Left kidney (tissue), 2 donors: ENCODE measurements around the gene TLDC2. TPM values are rescaled to one million over a fixed set of nuclear protein-coding genes. Genes with fewer than 3 reads are reported as not detected.
A peak's percentile ranks its signal among the peaks of the same experiment; 100 is the strongest.
"Not testable (repeated sequence)": the region's sequence is repeated elsewhere in the genome, so short reads cannot be mapped to it uniquely, and the experiment has no call there.

Experiments
- DNase-seq: peaks from one replicate; pipeline ENCODE4 v3.0.0-alpha.2; 2013
- polyA plus RNA-seq: library from polyadenylated mRNA; unstranded; fragments of 120-200 nt; gene quantifications from one replicate; pipeline ENCODE4 v1.2.1, GENCODE V29; 2013; ENCODE audit not compliant: insufficient read length

The TLDC2 gene
- polyA plus RNA-seq, 1 donor, result 4.2 TPM

GRCh38 chr20:36906086-36906485, 30.1 kb downstream of the TLDC2 start:
- DNase-seq, result not testable (repeated sequence)

DNA sequence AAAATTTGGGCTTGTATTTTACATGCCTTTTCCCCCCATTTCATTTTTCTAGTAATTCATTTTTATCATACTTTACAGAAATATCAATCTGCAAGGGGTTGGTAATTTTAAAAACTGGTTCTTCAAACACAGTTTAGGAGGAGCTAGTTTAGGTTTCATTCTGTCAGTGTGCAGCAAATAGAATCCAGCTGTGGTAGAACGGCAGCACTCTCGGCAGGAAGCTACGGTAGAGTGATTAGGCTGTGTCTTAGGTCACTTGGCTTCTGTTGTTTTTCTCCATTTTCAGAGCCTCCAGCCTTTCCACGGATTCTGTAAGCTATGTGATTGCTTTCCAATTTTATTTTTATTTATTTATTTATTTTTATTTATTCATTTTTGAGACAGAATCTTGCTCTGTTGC, 32.7 kb downstream of the TLDC2 start:
- peak; percentile 41 for DNase-seq

DNA sequence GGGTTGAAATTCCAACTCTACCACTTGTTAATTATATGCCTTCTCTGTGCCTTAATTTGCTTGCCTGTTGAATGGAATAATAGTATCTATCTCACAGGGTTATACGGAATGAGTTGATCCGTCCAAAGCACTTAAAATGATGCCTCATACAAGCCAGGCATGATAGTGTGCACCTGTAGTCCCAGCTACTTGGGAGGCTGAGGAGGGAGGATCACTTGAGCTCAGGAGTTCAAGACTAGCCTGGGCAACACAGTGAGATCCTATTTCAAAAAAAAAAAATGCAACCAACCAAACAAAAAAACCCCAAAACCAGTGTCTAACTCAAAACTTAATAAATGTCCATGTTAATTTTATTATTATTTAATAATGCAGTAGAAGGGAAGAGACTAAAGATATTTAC, 40.3 kb downstream of the TLDC2 start:
- DNase-seq, result no peak

GRCh38 chr20:36917240-36917639, 41.3 kb downstream of the TLDC2 start:
- DNase-seq, result no peak

DNA sequence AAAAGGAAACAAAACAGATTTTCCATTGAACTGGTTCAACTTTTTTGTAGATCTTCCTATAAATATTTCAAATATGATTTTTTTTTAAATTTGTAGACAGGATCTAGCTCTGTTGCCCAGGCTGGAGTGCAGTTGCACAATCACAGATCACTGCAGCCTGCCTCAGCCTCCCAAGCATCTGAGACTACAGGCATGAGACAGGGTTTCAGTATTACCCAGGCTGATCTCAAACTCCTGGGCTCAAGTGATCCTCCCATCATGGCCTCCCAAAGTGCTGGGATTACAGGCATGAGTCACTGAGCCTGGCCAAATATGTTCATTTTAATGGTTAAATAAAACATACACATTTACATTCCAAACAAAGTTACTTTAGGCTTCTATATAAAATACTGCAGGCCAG, 42.0 kb downstream of the TLDC2 start:
- DNase-seq, result no peak

DNA sequence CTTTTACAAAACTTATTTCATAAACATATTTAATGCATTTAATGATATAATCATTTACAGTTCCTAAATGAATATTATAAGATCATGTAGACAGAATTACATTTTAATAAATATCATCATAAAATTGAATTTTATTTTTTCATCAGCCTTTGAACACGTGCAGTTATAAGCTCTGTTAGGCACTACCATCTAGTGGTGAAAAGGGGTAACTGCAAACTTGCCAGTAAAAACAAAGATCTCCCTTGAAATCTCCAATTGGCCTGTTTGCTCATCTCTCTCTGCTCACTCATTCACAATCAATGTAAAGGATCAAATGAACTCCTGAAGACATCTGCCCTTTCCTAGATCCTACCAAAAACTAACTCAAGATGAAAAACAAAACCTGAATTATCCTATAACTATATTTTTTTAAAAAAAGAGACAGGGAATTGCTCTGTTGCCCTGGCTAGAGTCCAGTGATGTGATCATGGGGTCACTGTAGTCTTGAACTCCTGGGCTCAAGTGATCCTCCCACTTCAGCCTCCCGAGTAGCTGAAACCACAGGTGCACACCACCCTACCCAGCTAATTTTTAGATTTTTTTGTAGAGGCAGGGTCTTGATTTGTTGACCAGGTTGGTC, 43.9 kb downstream of the TLDC2 start:
- peak; percentile 62 for DNase-seq

- DNase-seq, result no peak
Observed at GRCh38 chr20:36920334-36920730, 44.4 kb downstream of the TLDC2 start.

DNA sequence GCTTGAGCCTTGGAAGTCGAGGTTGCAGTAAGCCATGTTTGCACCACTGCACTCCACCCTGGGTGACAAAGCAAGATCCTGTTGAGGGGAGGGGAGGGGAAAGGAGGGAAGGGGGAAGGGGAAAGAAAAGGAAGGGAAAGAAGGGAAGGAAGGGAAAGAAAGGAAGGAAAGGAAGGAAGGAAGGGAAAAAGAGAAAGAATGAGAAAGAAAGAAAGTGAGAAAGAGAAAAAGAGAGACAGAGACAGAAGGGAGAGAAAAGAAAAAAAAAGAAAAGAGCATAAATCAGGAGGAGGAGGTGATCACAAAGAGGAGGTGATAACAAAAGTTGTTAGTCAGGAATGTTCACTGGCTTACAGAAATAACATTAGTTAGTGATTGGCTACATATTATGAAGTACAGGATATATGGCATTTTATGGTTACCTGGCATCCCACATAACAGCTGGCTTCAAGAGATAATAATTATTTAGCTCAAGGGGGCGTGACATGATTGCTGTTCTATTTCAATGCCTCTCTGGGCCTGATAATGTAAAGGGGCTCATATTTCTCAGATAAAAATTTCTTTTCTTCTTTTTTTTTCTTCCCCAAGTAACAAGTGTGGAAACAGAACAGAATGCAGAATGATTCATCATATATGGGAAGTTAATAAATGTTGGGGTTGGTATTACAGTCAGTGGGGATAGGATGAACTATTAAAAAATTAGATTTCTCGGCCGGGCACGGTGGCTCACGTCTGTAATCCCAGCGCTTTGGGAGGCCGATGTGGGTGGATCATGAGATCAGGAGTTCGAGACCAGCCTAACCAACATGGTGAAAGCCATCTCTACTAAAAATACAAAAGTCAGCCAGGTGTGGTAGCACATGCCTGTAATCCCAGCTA, 48.5 kb downstream of the TLDC2 start:
- no peak for DNase-seq

GRCh38 chr20:36925234-36925633, 49.3 kb downstream of the TLDC2 start:
- DNase-seq, result no peak

DNA sequence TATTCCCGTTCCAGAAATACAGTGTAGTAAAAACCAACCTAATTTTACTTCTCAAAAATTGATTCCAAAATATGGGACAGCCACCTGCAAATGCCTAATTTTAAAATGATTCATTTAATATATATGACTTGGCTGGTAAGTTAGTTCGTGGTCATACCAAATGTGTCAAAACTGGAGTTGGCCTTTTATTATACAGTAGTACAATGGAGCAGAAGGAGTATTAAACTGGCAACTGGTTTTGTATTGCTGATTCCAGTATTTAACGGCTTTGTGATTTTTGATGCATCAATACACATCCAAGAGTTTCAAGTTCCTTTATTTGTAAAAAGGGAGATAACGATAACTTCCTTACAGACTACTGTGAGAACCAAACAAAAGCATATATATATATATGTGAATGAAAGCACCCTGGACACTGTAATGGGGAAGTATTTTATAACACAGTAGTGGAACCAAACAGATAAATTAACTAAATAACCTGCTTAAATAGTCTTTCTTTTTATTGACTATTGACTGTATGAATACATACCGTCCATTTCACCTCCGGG, 50.8 kb downstream of the TLDC2 start:
- DNase-seq, result no peak

DNA sequence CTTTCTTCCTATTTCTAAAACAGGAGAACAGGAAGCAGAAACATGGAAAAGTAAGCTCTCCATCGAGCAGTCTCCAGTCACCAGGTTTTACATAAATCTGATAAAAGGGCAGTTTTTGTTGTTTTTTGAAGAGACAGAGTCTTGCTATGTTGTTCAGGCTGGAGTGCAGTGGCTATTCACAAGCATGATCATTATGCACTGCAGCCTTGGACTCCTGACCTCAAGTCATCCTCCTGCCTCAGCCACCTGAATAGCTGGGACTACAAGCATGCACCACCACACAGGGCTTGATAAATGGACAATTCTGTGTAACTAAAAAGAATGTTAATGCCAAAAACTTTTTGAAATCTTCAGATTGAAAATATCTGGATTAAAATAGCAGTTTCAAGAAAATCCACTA, 51.8 kb downstream of the TLDC2 start:
- DNase-seq, result no peak

- no peak for DNase-seq
Observed at GRCh38 chr20:36929290-36929689, 53.4 kb downstream of the TLDC2 start.

DNA sequence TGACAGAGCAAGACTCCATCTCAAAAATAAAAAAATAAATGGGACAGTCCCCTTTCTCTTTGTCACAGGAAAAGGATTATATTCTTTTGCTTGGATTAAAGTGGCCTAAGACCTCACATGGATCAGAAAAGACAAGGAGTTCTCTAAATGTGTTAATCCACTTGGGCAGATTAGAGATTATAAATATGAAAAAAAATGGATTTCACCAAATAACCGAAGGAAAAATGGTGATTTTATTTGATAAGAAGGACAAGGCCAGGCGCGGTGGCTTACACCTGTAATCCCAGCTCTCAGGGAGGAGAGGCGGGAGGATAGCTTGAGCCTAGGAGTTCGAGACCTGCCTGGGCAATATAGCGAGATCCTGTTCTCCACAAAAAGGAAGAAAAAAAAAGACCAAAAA, 53.8 kb downstream of the TLDC2 start:
- DNase-seq, result no peak

GRCh38 chr20:36932067-36932466, 56.1 kb downstream of the TLDC2 start:
- not testable (repeated sequence) for DNase-seq

DNA sequence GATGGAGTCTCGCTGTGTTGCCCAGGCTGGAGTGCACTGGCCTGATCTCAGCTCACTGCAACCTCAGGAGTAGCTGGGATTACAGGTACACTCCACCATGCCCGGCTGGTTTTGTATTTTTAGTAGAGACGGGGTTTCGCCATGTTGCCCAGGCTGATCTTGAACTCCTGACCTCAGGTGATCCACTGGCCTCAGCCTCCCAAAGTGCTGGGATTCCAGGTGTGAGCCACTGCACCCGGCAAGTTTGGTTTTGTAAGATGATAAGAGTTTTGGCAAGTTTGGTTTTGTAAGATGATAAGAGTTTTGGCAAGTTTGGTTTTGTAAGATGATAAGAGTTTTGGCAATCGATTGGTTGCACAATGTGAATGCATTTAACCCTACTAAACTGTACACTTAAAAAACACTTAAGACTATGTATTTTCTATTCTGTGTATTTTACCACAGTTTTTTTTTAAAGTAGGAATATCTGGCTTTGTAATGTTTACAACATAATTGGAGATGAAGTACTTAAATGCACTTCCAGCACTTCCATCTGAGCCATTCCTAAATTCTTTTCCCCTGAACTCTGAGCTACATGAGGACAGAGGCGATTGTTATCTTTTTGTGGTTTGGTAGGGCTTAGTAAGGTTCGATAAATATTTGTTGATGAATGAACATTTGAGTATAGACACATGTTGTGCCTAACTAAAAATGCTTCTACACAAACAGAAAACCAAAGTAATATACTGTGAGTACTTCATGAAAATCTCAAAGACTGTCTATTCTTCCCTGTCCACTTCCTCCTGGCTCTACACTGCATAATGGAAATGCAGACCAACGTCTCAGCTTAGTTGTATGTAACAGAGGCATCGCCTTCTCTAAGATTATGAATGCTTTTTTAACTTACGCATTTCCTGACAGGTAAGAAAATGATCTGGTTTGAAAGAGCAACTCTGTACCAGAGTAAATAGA, 56.8 kb downstream of the TLDC2 start:
- DNase-seq, result no peak

GRCh38 chr20:36933571-36933970, 57.6 kb downstream of the TLDC2 start:
- DNase-seq, result not testable (repeated sequence)

- DNase-seq, result no peak
Observed at GRCh38 chr20:36936341-36936740, 60.4 kb downstream of the TLDC2 start.

DNA sequence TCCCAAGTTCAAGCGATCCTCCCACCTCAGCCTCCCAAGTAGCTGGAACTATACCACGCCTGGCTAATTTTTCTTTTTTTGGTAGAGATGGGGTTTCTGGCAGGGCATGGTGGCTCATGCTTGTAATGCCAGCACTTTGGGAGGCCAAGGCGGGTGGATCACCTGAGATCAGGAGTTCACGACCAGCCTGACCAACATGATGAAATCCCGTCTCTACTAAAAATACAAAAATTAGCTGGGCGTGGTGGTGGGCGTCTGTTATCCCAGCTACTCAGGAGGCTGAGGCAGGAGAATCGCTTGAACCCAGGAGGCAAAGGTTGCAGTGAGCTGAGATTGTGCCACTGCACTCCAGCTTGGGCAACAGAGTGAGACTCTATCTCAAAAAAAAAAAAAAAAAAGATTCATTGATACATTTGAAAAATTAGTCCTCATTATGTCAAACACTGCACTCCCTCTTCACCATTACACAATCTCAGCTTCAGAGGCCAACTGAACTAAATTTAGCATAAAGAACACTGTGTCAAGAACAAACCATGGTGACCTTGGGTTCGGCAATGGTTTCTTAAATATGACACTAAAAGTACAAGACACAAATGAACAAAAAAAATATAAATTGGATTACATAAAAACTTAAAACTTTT, 60.9 kb downstream of the TLDC2 start:
- not testable (repeated sequence) for DNase-seq

GRCh38 chr20:36937402-36937770, 61.4 kb downstream of the TLDC2 start:
- DNase-seq, result no peak

DNA sequence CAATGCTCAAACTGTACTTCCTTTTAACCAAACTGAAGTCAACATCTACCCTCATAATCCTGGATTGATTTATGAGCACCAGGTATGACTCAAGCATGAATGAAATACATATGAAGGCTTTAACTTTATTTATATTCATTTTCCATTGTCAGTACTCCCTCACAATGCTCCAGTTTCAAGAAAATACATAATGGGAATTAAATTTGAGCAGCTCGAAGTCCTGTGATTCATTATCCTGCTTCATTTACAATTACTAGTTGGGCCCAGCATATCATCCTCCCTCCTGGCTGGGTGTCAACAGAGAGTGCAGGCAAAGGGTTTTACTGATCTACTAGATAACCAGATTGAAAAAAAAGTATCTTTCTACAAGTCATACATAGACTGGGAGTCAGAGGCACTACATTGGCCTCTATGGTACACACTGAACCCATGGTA, 65.5 kb downstream of the TLDC2 start:
- DNase-seq, result no peak
